Urinary bladder (tissue), 4 donors: ENCODE data around the gene TMC2. TPM values are rescaled to one million over a fixed set of nuclear protein-coding genes. Genes with fewer than 3 reads are reported as not detected.
A peak's percentile ranks its signal among the peaks of the same experiment; 100 is the strongest.
"Not testable (repeated sequence)": the region's sequence is repeated elsewhere in the genome, so short reads cannot be mapped to it uniquely, and the experiment has no call there.

Experiments used
- DNase-seq: peaks from one replicate; pipeline ENCODE4 v3.0.0-alpha.2; 2015; ENCODE audit errors: extremely low spot score
- H3K27ac ChIP-seq: one replicate; pipeline ENCODE4 v1.5.1; 2013; ENCODE audit warnings: low read depth, mild to moderate bottlenecking, moderate library complexity
- H3K36me3 ChIP-seq: one replicate; pipeline ENCODE4 v1.6.1; 2013; ENCODE audit warnings: mild to moderate bottlenecking, moderate library complexity; ENCODE audit not compliant: insufficient read depth
- H3K4me1 ChIP-seq: one replicate; pipeline ENCODE4 v1.6.1; 2013; ENCODE audit warnings: mild to moderate bottlenecking, moderate library complexity; ENCODE audit not compliant: insufficient read depth
- H3K4me3 ChIP-seq: one replicate; pipeline ENCODE4 v1.5.1; 2013; ENCODE audit warnings: low read depth, low read length
- WGBS: extraction: QIAGEN DNeasy Blood & Tissue Kit; methylation state at CpG from one replicate; pipeline ENCODE4 v1.1.7; 2013; 5-methylcytosine and 5-hydroxymethylcytosine counted together
- polyA plus RNA-seq: library from polyadenylated mRNA; stranded (reverse); fragments of 200-250 nt; gene quantifications from one replicate; pipeline ENCODE4 v1.2.3, GENCODE V29; 2013
- total RNA-seq: library from RNA; depleted of rRNA; stranded (reverse); fragments of >200 nt; gene quantifications from one replicate; pipeline ENCODE4 v1.2.3, GENCODE V29; 2014
- donor health status: healthy with polysubstance abuse.
- donor health status: healthy.

The TMC2 gene
- total and polyA plus RNA-seq, 2 donors: 0.16 to 0.34 TPM

DNA sequence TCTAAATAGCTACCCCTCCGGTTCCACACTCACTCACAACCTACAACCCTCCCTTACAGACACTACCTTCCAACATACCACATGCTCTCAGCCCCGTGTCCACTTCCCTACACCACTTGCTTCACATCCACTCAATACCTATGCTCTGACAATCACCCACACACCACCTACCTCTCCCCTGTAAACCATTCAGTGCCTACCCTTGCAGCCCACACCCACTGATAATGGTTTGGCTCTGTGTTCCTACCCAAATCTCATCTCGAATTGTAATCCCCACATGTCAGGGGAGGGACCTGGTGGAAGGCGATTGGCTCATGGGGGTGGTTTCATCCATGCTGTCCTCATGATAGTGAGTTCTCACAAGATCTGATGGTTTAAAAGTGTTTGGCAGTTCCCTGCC is 17.8 kb upstream of the TMC2 start:
- H3K4me3 ChIP-seq: no peak overlapping the region
- 72% methylated on average over 4 of the region's 4 CpGs for WGBS
- no peak for DNase-seq
- H3K27ac ChIP-seq: no peak overlapping the region
- H3K4me1 ChIP-seq: no peaks in the 10 kb centered on the region
- no peaks in the 10 kb centered on the region for H3K36me3 ChIP-seq

DNA sequence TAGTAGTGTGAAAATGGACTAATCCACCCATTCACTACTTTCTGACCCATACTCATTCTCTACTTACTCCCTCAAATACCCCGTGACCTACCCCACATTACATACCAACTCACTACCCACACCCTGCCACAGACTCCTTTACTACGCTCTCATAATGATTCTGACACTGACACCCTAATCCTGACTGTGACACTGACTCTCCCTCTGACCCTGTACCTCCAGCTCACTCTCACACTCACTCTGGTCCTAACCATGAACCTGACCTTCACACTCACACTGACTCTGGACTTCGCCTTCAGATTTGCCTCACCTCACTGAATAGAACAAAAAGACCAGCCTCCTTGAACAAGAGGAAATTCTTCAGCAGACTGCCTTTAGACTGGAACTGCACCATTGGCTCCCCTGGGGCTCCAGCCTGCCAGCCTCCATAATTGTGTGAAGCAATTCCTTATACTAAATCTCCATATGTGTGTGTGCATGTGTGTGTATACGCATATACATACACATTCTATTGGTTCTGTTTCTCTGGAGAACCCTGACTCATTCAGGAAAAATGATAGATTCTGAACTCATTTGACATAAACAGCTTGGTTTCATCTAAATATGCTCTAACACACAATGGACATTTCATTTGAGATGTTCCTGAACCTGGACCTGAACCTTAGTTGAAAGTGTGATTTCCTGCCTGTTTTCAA is 17.1 kb upstream of the TMC2 start:
- H3K4me1 ChIP-seq: no peaks in the 10 kb centered on the region
- WGBS: 89% methylated on average over 4 of the region's 4 CpGs
- DNase-seq: no peak
- H3K4me3 ChIP-seq: no peak overlapping the region
- H3K36me3 ChIP-seq: no peaks in the 10 kb centered on the region
- H3K27ac ChIP-seq: no peak overlapping the region

- Histone ChIP-seq H3K4me1 (no peaks in the 10 kb centered on the region), H3K4me3 (no peak overlapping the region), H3K27ac (no peak overlapping the region), H3K36me3 (no peaks in the 10 kb centered on the region)
- DNase-seq: no peak
- 90% methylated on average over 3 of the region's 3 CpGs for WGBS
Measured at GRCh38 chr20:2520617-2521016, 15.8 kb upstream of the TMC2 start.

- WGBS: 19% methylated on average over 10 of the region's 10 CpGs
- no peaks in the 10 kb centered on the region for H3K36me3 ChIP-seq
- DNase-seq: no peak
- no peaks in the 10 kb centered on the region for H3K4me1 ChIP-seq
- no peak overlapping the region for H3K4me3 ChIP-seq
- H3K27ac ChIP-seq: no peak overlapping the region
Measured at GRCh38 chr20:2521369-2522305, 14.7 kb upstream of the TMC2 start.

- not testable (repeated sequence) for H3K27ac ChIP-seq, H3K4me1 ChIP-seq, H3K4me3 ChIP-seq, H3K36me3 ChIP-seq, DNase-seq
- 90% methylated on average over 5 of the region's 5 CpGs for WGBS
Measured at GRCh38 chr20:2522826-2523429, 13.4 kb upstream of the TMC2 start.

- peak overlapping the region; percentile 74 for H3K4me3 ChIP-seq
- no peaks in the 10 kb centered on the region for H3K36me3 ChIP-seq
- H3K4me1 ChIP-seq: no peaks in the 10 kb centered on the region
- WGBS: 11% methylated on average over 26 of the region's 26 CpGs
- DNase-seq: peak; percentile 51
- peak overlapping the region; percentile 69 for H3K27ac ChIP-seq
Measured at GRCh38 chr20:2523919-2524708, 12.3 kb upstream of the TMC2 start.

- Histone ChIP-seq H3K36me3 (no peaks in the 10 kb centered on the region), H3K4me1 (no peaks in the 10 kb centered on the region), H3K4me3 (peak overlapping the region; percentile 74), H3K27ac (peak overlapping the region; percentile 69)
- under 1% methylated on average over 64 of the region's 64 CpGs for WGBS
- DNase-seq: no peak
Measured at GRCh38 chr20:2524709-2525506, 11.5 kb upstream of the TMC2 start.

GRCh38 chr20:2526218-2526583 is 10.2 kb upstream of the TMC2 start:
- not testable (repeated sequence) for H3K36me3 ChIP-seq, DNase-seq, H3K4me1 ChIP-seq, H3K4me3 ChIP-seq, H3K27ac ChIP-seq
- 95% methylated on average over 5 of the region's 5 CpGs for WGBS

DNA sequence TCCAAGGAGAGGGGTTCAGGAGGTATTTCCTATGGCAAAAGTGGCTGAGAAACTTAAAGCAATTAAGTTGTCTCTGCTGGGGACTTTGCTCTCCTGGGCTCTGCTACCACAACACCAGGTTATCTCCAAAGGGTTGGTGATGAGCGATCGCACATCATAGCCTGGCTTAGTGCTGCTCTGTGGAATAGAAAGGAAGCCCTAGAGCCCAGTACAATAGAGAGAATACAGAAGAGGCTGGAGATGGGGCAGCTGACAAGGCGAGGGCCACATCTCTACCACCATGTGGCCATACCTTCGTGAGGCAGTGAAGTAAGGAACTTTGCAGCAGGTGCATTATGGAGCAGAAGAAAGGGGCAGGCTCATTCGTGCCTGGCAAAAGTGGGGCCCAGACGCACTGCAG is 8.6 kb upstream of the TMC2 start:
- 86% methylated on average over 6 of the region's 6 CpGs for WGBS
- H3K36me3 ChIP-seq: no peaks in the 10 kb centered on the region
- no peak for DNase-seq
- no peak overlapping the region for H3K4me3 ChIP-seq
- no peaks in the 10 kb centered on the region for H3K4me1 ChIP-seq
- no peak overlapping the region for H3K27ac ChIP-seq

DNA sequence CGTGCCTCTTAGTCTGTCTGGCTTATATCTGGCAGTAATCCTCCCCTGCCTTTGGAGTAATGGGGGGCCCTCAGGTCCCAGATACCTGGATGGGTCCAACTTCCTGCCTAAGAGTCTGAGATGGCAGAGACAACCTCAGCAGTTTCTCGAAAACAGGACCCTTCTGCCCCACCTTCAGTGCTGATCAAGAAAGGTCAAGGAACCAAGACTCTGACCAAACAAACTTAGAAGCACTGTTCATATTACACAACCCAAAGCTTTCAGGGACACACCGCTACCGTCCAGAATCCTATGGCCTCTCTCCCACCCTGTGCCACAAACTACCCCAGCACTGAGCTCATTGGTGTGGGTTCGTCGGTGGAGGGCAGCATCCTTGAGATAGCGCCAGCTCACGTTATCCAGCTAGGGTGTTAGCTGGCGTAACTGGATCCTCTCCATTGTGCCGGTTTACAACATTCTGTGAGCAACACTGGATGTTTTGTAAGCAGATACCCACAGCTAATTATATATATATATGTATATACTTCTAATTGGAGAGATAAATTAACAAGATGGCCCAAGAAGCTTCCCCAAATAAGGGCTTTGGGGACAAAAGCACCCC is 7.6 kb upstream of the TMC2 start:
- H3K4me3 ChIP-seq: no peak overlapping the region
- H3K27ac ChIP-seq: no peak overlapping the region
- no peaks in the 10 kb centered on the region for H3K4me1 ChIP-seq
- WGBS: 60% methylated on average over 10 of the region's 10 CpGs
- H3K36me3 ChIP-seq: no peaks in the 10 kb centered on the region
- DNase-seq: no peak

GRCh38 chr20:2533118-2533517 is 3.3 kb upstream of the TMC2 start:
- Histone ChIP-seq H3K36me3 (no peaks in the 10 kb centered on the region), H3K4me3 (no peak overlapping the region), H3K4me1 (no peaks in the 10 kb centered on the region), H3K27ac (no peak overlapping the region)
- no peak for DNase-seq
- WGBS: 87% methylated on average over 8 of the region's 8 CpGs

DNA sequence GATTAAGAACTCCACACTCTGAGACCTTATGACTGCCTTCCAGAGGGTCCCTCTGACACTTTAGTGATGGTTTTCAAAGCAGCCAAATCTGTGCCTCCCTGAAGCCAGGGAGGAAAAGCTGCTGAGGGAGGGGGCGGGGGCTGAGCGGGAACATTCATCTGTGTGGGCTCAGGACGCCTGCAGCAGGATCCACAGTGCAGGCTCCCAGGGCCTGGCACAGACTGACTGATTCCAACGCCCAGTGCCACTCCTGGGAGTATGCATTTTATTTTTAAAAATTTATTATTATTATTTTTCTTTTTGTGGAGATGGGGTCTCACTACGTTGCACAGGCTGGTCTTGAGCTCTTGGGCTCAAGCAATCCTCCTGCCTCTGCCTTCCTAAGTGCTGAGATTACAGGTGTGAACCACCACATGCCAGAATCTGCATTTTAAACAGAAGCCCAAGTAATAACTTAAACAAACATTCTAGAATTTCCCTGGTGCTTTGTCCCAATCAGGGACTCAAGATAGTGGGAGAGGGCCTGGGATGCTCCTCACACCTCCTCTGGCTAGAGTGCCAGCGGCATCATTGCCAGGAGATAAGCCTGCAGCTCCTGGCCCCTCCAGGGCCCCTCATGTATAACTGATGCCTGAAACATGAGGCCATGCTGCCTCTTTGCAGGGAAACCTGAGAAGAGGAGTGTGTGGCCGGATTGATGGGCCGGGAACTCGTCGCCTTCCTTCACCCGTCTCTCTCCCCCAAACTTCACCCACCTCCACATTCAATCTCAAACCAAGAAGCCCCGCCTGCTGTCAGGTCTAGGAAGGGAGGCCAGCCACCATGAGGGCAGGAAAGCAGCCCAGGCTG is 438 bp upstream of the TMC2 start:
- 43% methylated on average over 12 of the region's 12 CpGs for WGBS

More for the DNA sequence above, 438 bp upstream of the TMC2 start:
- Histone ChIP-seq H3K36me3 (no peaks in the 10 kb centered on the region), H3K4me3 (no peak overlapping the region), H3K27ac (no peak overlapping the region), H3K4me1 (no peaks in the 10 kb centered on the region)
- DNase-seq: no peak
